Femur (tissue), 1 donor: ENCODE measurements around the gene MMD2.
"Not testable (repeated sequence)": the region's sequence is repeated elsewhere in the genome, so short reads cannot be mapped to it uniquely, and the experiment has no call there.

Experiments used
- DNase-seq: peaks from one replicate; pipeline ENCODE4 v3.0.0-alpha.2; 2017

Gene MMD2

DNA sequence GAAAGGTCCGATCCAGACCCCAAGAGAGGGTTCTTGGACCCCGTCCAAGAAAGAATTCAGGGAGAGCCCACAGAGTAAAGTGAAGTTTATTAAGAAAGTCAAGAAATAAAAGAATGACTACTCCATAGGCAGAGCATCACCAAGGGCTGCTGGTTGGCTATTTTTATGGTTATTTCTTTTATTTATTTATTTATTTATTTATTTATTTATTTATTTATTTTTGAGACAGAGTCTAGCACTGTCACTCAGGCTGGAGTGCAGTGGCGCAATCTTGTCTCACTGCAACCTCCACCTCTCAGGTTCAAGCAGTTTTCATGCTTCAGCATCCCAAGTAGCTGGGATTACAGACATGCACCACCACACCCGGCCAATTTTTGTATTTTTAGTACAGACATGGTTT lies 65.8 kb downstream of the MMD2 start:
- not testable (repeated sequence) for DNase-seq

GRCh38 chr7:4891522-4891921 lies 67.5 kb downstream of the MMD2 start:
- not testable (repeated sequence) for DNase-seq

DNA sequence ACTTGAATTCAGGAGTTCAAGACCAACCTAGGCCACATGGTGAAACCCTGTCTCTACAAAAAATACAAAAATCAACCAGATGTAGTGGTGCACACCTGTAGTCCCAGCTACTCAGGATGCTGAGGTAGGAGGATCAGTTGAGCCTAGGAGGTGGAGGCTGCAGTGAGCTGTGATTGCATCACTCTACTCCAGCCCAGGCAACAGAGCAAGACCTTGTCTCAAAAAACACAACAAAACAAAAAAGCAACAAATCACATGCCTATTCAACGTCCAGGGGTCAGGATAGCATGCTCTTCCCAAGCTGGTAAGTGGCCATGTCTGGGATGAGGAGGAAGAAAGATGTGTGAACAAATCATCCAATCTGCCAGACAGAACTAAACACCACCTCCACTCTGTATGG lies 69.3 kb downstream of the MMD2 start:
- no peak for DNase-seq

GRCh38 chr7:4888161-4888560 lies 70.8 kb downstream of the MMD2 start:
- no peak for DNase-seq

- DNase-seq, result no peak
Observed at GRCh38 chr7:4886671-4887070, 72.3 kb downstream of the MMD2 start.

DNA sequence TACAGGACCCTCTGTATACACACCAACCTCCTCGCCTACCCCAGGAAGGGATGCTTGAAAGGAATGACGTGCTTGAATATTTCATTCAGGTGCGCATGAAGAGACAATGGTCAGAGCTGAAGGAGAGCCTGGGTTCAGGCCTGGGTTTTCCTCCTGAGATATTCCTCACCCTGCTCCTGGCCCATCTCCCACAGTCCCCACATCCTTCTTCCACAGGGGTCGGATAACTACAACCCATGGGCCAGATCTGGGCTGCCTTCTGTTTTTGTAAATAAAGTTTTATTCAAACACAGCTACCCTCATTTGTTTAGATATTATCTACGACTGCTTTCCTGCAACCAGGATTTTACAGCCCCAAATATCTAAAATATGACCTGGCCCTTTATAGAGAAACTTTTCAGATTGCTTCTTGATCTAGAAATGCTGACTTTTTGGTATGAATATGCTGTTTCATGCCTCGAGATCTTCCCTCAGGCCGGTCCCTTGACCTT lies 73.6 kb downstream of the MMD2 start:
- no peak for DNase-seq

GRCh38 chr7:4884164-4884563 lies 74.8 kb downstream of the MMD2 start:
- DNase-seq, result no peak

DNA sequence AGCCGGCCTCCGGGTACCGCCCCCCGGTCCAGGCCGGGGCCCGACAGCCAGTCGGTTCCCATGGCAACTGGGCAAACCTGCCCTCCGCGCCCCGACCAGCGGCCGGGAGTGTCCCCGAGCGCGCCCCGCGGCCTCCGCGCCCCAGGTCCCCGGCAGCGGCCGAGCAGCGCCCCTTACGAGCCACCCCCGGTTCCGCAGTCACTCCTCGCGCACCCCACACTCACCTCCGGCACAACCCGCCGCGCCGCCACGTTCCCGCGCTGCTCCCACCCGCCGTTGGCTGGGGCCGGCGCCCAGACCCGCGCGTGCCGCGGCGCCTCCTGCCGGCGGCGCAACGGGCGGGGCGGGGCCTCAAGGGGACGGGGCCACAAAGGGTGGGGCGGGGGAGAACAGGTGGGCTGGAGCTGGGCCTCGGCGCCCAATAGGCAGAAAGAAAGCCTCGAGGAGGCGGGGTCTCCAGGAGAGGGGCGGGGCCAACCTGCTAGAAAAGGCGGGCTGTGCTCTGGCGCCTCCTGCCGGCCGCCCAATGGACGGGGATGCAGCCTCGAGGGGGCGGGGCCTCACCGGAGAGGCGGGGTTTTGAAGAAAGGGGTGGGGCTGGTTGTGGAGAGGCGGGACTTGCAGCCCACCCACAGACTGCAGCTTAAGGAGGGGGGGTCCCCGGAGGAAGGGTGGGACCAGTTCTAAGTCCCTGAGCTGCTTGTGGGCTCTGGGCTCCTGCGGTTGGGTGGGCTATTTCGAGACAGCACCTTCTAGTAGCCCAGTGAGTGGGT lies 75.4 kb downstream of the MMD2 start, which contains the start of gene RADIL:
Gene RADIL, minus strand, starts transcription at position 345 of the 773 bp plus-strand sequence. CDS start 5,577 bp downstream, outside the sequence.
- DNase-seq, result peak; percentile 94

DNA sequence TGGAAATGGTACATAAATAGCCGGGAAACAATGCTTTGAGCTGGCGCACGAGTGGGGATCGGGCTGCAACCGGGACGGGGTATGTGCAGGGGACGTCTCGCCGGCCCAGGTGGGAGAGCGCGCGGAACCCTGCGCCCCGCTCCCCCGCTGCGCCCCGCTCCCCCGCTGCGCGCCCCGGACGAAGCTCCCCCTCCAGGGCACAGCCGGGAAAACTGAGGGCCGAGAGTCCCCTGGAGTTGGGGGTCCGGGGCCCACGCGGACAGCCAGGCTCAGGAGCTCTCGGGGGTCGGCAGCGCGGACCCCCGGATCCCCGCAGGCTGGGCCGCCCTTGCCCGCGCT lies 76.0 kb downstream of the MMD2 start:
- DNase-seq, result no peak

- DNase-seq, result peak; percentile 86
Observed at GRCh38 chr7:4882169-4883032, 76.6 kb downstream of the MMD2 start.

DNA sequence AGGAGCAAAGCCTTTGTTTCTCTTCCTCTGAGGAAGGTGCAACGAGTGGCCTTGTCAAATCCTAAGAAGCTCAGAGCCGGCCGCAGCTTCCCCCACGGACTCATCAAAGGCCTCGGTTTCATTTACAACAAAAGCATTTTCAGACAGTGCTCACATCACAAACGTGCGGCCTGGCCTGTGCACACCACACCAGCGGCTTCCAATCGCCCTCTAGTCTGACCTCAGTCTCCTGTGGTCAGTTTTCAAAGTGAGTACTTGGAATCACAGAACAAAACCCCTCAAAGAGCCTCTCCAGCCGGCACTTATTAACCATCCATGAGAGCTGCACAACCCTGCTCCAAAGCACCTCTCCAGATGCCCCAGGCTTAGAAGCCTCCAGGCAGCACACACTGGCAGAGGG lies 78.8 kb downstream of the MMD2 start:
- DNase-seq, result no peak

DNA sequence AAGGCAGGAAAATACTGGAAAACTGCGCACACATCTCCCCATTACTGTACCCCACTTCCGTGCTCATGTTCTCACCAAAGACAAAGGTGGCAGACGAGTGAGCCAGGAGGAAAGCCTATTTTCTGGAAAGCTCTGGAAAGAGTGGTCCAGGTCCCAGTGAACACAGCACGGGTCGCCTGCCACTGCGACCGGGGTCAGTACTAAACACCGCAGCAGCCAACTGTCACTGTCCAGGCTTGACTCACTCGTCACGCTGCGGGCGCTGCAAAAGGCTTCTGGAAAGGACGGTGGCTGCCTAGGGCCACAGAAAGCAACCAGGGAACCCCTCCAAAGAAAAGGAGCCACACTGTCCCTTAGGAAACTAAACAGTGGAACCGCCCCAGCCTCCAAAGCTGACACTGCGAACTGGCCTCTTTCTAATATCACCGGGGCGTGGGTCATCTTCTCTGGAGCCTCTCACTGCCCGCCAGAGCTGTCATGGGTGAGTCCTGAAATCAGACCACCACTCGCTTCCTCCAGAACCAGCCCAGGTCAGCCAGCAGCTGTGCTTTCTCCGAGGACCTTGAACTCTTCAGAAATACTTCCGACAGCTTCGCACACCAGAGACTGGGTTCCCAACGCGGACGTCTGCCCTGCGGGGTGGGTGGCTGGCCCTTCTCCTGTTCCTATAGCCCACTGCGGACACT lies 79.4 kb downstream of the MMD2 start:
- DNase-seq, result no peak

- DNase-seq, result peak; percentile 53
Observed at GRCh38 chr7:4878336-4879335, 80.4 kb downstream of the MMD2 start.

GRCh38 chr7:4876586-4876985 lies 82.4 kb downstream of the MMD2 start:
- DNase-seq, result no peak

GRCh38 chr7:4875391-4875790 lies 83.6 kb downstream of the MMD2 start:
- DNase-seq, result no peak

DNA sequence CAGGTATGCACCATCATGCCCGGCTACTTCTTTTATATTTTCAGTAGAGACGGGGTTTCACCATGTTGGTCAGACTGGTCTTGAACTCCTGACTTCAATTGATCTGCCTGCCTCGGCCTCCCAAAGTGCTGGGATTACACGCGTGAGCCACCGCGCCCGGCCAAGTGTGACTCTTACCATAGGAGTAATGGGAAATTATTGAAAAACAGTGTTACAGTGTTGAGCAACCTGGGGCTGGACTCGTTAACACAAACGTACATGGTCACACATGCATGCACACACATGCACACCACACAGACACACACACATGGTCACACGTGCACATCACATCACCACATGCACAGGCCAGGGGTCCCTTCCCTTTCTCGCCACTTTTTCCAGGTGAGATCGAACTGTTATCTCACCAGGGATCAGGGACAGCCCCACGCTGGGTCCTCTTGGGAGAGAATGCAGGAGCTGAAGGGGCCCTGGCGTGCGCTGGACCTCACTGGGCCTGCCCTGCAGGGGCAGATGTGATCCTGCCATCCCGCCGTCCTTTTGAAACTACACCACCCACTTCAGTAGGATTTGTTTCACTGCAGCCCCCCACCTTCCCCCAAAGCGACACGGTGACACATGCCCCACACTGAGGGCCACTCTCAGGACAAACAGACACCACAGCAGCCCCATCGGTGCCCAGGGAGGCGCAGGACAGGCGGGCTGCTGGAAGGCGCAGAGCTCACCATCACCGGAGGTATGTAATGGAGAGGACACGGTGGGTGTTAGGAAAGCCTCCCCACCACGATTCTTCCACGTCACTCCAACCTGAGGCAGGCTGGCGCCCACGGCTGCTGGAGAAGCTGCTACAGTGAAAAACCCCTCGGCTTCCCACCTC lies 85.7 kb downstream of the MMD2 start:
- no peak for DNase-seq

GRCh38 chr7:4871930-4872675 lies 86.9 kb downstream of the MMD2 start:
- DNase-seq, result no peak

DNA sequence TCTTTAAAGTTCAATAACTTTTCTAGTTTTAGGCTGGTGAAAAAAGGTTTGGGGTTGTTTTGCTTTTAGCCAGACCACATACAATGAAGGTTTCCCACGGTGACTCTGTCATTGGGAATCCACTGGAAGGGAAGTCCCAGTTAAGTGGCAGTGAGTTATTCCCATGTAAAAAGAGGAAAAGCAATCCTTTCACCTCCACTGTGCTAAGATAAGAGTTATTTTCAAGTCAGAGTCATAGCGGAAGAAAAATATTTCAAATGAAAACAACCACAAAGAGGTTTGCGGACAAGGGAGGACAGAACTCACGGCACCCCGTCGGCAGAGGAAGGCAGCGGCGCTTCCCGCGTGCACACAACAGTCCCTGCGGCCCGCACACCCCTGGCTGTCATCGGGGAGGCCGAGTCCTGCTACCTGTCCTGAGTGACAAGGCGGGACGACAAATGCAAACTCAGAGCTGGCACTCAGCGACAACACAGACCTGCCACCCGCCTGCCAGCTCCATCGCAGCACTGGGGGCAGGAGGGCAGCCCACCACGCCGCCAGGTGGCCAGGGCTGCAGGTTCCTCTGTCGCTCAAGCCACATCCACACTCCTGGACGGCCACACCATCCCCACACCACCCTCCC lies 87.8 kb downstream of the MMD2 start:
- no peak for DNase-seq

DNA sequence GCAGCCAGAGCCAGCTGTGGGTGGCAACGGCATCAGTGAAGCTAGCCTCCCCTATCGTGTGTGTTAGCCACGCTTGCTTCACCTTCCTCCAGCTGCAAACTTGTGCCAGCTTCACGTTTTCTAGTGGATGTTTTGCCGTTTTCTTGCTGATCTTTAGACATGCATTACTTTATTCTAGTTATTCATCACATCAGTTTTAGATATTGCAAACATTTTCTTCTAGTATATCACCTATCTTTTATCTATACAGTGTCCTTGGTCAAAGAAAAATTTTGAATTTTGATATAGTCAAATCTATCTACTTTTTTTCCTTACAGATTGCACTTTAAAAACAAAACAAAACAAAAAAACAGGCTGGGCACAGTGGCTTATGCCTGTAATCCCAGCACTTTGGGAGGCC lies 90.5 kb downstream of the MMD2 start:
- no peak for DNase-seq
